K562 (cell line): ENCODE data around the gene HMBS. TPM values are rescaled to one million over a fixed set of nuclear protein-coding genes. Genes with fewer than 3 reads are reported as not detected.

ENCODE experiments used
- BCLAF1 ChIP-seq, 2 experiments: fragments of 450-650 bp in 1 of 2; IDR thresholded peaks; 2 replicates each; pipeline ENCODE4 v1.6.1; 2011 to 2017; ENCODE audit warnings: low read depth in 2 of 2, antibody characterized with exemption in 1 of 2, borderline replicate concordance in 1 of 2, low read length in 1 of 2, mild to moderate bottlenecking in 1 of 2, mixed read lengths in 1 of 2; ENCODE audit not compliant: control insufficient read depth in 1 of 2
- BCOR ChIP-seq: fragments of 450-650 bp; IDR thresholded peaks from 2 replicates; pipeline ENCODE4 v1.6.1; 2016
- CHD1 ChIP-seq: fragments of 200-600 bp; sonication (generic); IDR thresholded peaks from one replicate; pipeline ENCODE4 v1.6.1; 2012; ENCODE audit warnings: mild to moderate bottlenecking, moderate library complexity, low read length, inconsistent platforms
- CXXC5 ChIP-seq: fragments of 250-450 bp; sonication (Bioruptor Pico); IDR thresholded peaks from 2 replicates; pipeline ENCODE4 v1.8.0; 2022; ENCODE audit warnings: inconsistent platforms, mild to moderate bottlenecking, moderate library complexity
- EZH2 ChIP-seq: IDR thresholded peaks from 2 replicates; pipeline ENCODE4 v1.6.1; 2012; ENCODE audit warnings: low read depth, mild to moderate bottlenecking, inconsistent platforms, low read length, borderline replicate concordance
- IRF2 ChIP-seq: sonication (generic); formaldehyde crosslinking; IDR thresholded peaks from 2 replicates; pipeline ENCODE4 v1.8.1; 2022; ENCODE audit warnings: mild to moderate bottlenecking, missing genetic modification reagents
- MCM7 ChIP-seq, 2 experiments: fragments of 450-650 bp; IDR thresholded peaks; 2 replicates each; pipeline ENCODE4 v1.6.1; 2016 to 2018
- NR3C1 ChIP-seq: sonication (generic); formaldehyde crosslinking; IDR thresholded peaks from 2 replicates; pipeline ENCODE4 v1.8.1; 2022; ENCODE audit warnings: missing genetic modification reagents
- PATZ1 ChIP-seq: fragments of 250-450 bp; sonication (Bioruptor Pico); IDR thresholded peaks from 2 replicates; pipeline ENCODE4 v1.5.0; 2020; ENCODE audit warnings: mild to moderate bottlenecking, borderline replicate concordance
- RBFOX2 ChIP-seq: fragments of 200-400 bp; formaldehyde crosslinking; IDR thresholded peaks from 2 replicates; pipeline ENCODE4 v1.6.1; 2017; ENCODE audit warnings: low read depth, mild to moderate bottlenecking, low read length, moderate library complexity
- RFX1 ChIP-seq: fragments of 450-650 bp; IDR thresholded peaks from 2 replicates; pipeline ENCODE4 v1.6.1; 2016; ENCODE audit warnings: mild to moderate bottlenecking, moderate library complexity
- SMARCE1 ChIP-seq: fragments of 450-650 bp; IDR thresholded peaks from 2 replicates; pipeline ENCODE4 v1.7.1; 2016; ENCODE audit warnings: mild to moderate bottlenecking
- TBL1XR1 ChIP-seq, 2 experiments: IDR thresholded peaks; 2 replicates each; pipeline ENCODE4 v1.6.1; 2012; ENCODE audit warnings: improper control_type of control experiment in 2 of 2, low read length in 2 of 2, mild to moderate bottlenecking in 1 of 2
- XRCC3 ChIP-seq: fragments of 450-650 bp; IDR thresholded peaks from 2 replicates; pipeline ENCODE4 v1.6.1; 2017; ENCODE audit warnings: mild to moderate bottlenecking, moderate library complexity
- ZFP36 ChIP-seq: fragments of 150-350 bp; IDR thresholded peaks from 2 replicates; pipeline ENCODE4 v1.6.1; 2018; ENCODE audit warnings: low read length, low read depth; ENCODE audit not compliant: partially characterized antibody
- ZNF175 ChIP-seq: fragments of 200-800 bp; sonication (Bioruptor generic); IDR thresholded peaks from 2 replicates; pipeline ENCODE4 v1.6.1; 2016; ENCODE audit warnings: low read depth, mild to moderate bottlenecking, missing genetic modification characterization, missing compliant biosample characterization
- ZNF197 ChIP-seq: fragments of 200-800 bp; sonication (Bioruptor generic); IDR thresholded peaks from 2 replicates; pipeline ENCODE4 v1.6.1; 2016; ENCODE audit warnings: low read depth, missing genetic modification characterization, missing compliant biosample characterization
- ZNF384 ChIP-seq: IDR thresholded peaks from 2 replicates; pipeline ENCODE4 v1.6.1; 2012; ENCODE audit warnings: low read depth, low read length, improper control_type of control experiment
- ZNF518B ChIP-seq: fragments of 250-450 bp; sonication (Bioruptor Pico); IDR thresholded peaks from 2 replicates; pipeline ENCODE4 v1.5.0; 2021; ENCODE audit warnings: mild to moderate bottlenecking, moderate library complexity
- ZNF76 ChIP-seq: fragments of 250-450 bp; sonication (Bioruptor Pico); IDR thresholded peaks from 2 replicates; pipeline ENCODE4 v1.4.0; 2020; ENCODE audit warnings: mild to moderate bottlenecking, moderate library complexity, borderline replicate concordance
- ZNF766 ChIP-seq: fragments of 200-800 bp; sonication (Bioruptor generic); conservative IDR thresholded peaks from 2 replicates; pipeline ENCODE4 v1.6.1; 2016; ENCODE audit warnings: missing genetic modification characterization, missing compliant biosample characterization
- polyA plus RNA-seq, 8 experiments: library from polyadenylated mRNA; depleted of rRNA in 4 of 8; stranded (reverse) in 5 of 8; unstranded in 3 of 8; fragments of >200 nt; fragmentation: Nextera tagmentation in 2 of 8; fragmentation: Illumina TruSeq in 1 of 8; extraction: Ambion mirVana in 2 of 8; extraction: Trizol in 1 of 8; gene quantifications; 2 replicates each; pipeline versions ENCODE4 v1.2.1 to v1.2.3, GENCODE V29; 2011 to 2014; ENCODE audit warnings: inconsistent platforms in 1 of 8, missing spikeins in 1 of 8
- total RNA-seq, 7 experiments: library from RNA; depleted of rRNA in 6 of 7; stranded (reverse); fragments of >200 nt in 6 of 7; fragmentation: Illumina TruSeq in 2 of 7; extraction: Trizol in 2 of 7; gene quantifications; 2 replicates each; pipeline versions ENCODE4 v1.2.1 to v1.2.3, GENCODE V29; 2011 to 2021; ENCODE audit warnings: low replicate concordance in 1 of 7

Gene HMBS
- total and polyA plus RNA-seq, 9 of the 15 experiments (the other 6 are each of a cell fraction or from before 2014, with no cell fraction given), result 56.9 to 385 (median 286) TPM

GRCh38 chr11:119087747-119088241 is 3.1 kb downstream of the HMBS start (continued):
- TF ChIP-seq ZNF175 (CRISPR knock-in tag) (no peak), SMARCE1 (peak; percentile 99), TBL1XR1 (IDR thresholded peaks at IDR 0.05; ENCODE audit: low read length in 2 of 2) (peak; percentile 91; a peak in 3 of 4 replicates), ZNF384 (no peak), BCLAF1 (IDR thresholded peaks at IDR 0.05; ENCODE audit: borderline replicate concordance in 1 of 2, control insufficient read depth in 1 of 2, low read depth in 2 of 2, low read length in 1 of 2) (no peak), RBFOX2 (peak; percentile 75), BCOR (peak; percentile 86), ZNF518B (no peak), ZNF197 (CRISPR knock-in tag) (peak; percentile 80; the same call in 1 of the 2 replicates), CXXC5 (CRISPR knock-in tag) (peak; percentile 73), MCM7 (IDR thresholded peaks at IDR 0.05) (no peak), ZFP36 (no peak), PATZ1 (CRISPR knock-in tag) (no peak), ZNF766 (CRISPR knock-in tag) (peak; percentile 85; the same call in 1 of the 2 replicates), RFX1 (no peak), ZNF76 (CRISPR knock-in tag) (no peak), NR3C1 (no peak), XRCC3 (no peak), EZH2 (no peak), CHD1 (no peak), IRF2 (CRISPR knock-in tag) (no peak)
